BJ (cell line): ENCODE results near the gene SIKE1. TPM values are rescaled to one million over a fixed set of nuclear protein-coding genes. Genes with fewer than 3 reads are reported as not detected.
A peak's percentile ranks its signal among the peaks of the same experiment; 100 is the strongest.
"Not testable (repeated sequence)": the region's sequence is repeated elsewhere in the genome, so short reads cannot be mapped to it uniquely, and the experiment has no call there.

Source experiments
- CTCF ChIA-PET: fragments of 350-600 bp; formaldehyde crosslinking; extraction: SDS; loops from one replicate; lab custom pipeline; 2021; ENCODE audit warnings: antibody characterized with exemption, inconsistent platforms; lab: Yijun Ruan, JAX
- POLR2A ChIA-PET: fragments of 300-600 bp; sonication (Branson Sonifier 250); formaldehyde crosslinking; extraction: SDS; loops from one replicate; lab custom pipeline; 2021; ENCODE audit warnings: antibody characterized with exemption; lab: Charles Lee
- DNase-seq: peaks from one replicate; pipeline ENCODE4 v3.0.0-alpha.2; 2011; ENCODE audit warnings: low read depth
- H3K27me3 ChIP-seq: 2 replicates; pipeline ENCODE4 v1.6.0; 2011; ENCODE audit warnings: low read length; ENCODE audit not compliant: control insufficient read depth, insufficient read depth
- H3K36me3 ChIP-seq: 2 replicates; pipeline ENCODE4 v1.5.1; 2011; ENCODE audit warnings: low read length; ENCODE audit not compliant: control insufficient read depth, insufficient read depth
- H3K4me3 ChIP-seq: 2 replicates; pipeline ENCODE4 v1.5.1; 2011; ENCODE audit warnings: low read depth, mild to moderate bottlenecking, control low read depth, low read length
- CTCF ChIP-seq: IDR thresholded peaks from 2 replicates; pipeline ENCODE4 v1.5.1; 2011; ENCODE audit warnings: low read depth, mild to moderate bottlenecking, control low read depth, inconsistent platforms, low read length, moderate library complexity; ENCODE audit not compliant: insufficient read depth
- polyA plus RNA-seq: library from polyadenylated mRNA; depleted of rRNA; stranded (reverse); fragments of >200 nt; gene quantifications from 2 replicates; pipeline ENCODE4 v1.2.3, GENCODE V29; 2011

The SIKE1 gene
- polyA plus RNA-seq, 1 experiment, result 26.4 TPM

- POLR2A ChIA-PET, result no interaction called here
- Histone ChIP-seq H3K27me3 (no peaks in the 10 kb centered on the region), H3K4me3 (peak overlapping the region; percentile 75), H3K36me3 (no peaks in the 10 kb centered on the region; the same call in 1 of the 2 replicates)
- CTCF ChIA-PET, result no interaction called here
- TF ChIP-seq CTCF, result no peak
- no peak for DNase-seq
Measured at GRCh38 chr1:114779722-114780121, 763 bp downstream of the SIKE1 start.

GRCh38 chr1:114776726-114777125, 3.8 kb downstream of the SIKE1 start:
- CTCF ChIA-PET, POLR2A ChIA-PET, H3K36me3 ChIP-seq, H3K4me3 ChIP-seq, DNase-seq, H3K27me3 ChIP-seq: not testable (repeated sequence)

- POLR2A ChIA-PET, result no interaction called here
Measured at GRCh38 chr1:114771992-114772391, 8.5 kb downstream of the SIKE1 start.

GRCh38 chr1:114770989-114771388, 9.5 kb downstream of the SIKE1 start:
- Histone ChIP-seq H3K4me3 (no peak overlapping the region), H3K27me3 (no peaks in the 10 kb centered on the region), H3K36me3 (no peaks in the 10 kb centered on the region; the same call in 1 of the 2 replicates)
- no peak for DNase-seq
- ChIA-PET CTCF (no interaction called here), POLR2A (no interaction called here)
- TF ChIP-seq CTCF, result no peak

More at GRCh38 chr1:114771992-114772391, 8.5 kb downstream of the SIKE1 start:
- Histone ChIP-seq H3K27me3 (no peaks in the 10 kb centered on the region), H3K36me3 (no peaks in the 10 kb centered on the region; the same call in 1 of the 2 replicates), H3K4me3 (no peak overlapping the region)
- CTCF ChIA-PET, result no interaction called here
- no peak for TF ChIP-seq CTCF
- no peak for DNase-seq

GRCh38 chr1:114764689-114765088, 15.8 kb downstream of the SIKE1 start:
- DNase-seq, result no peak
- no peak for TF ChIP-seq CTCF
- Histone ChIP-seq H3K27me3 (no peaks in the 10 kb centered on the region), H3K36me3 (no peaks in the 10 kb centered on the region), H3K4me3 (no peak overlapping the region)
- ChIA-PET CTCF (no interaction called here), POLR2A (no interaction called here)

- POLR2A ChIA-PET, result no interaction called here
- H3K36me3 ChIP-seq, result no peaks in the 10 kb centered on the region
- peak overlapping the region; percentile 87 for H3K4me3 ChIP-seq
- DNase-seq, result no peak
- no peaks in the 10 kb centered on the region for H3K27me3 ChIP-seq
- no peak for TF ChIP-seq CTCF
- CTCF ChIA-PET, result interaction anchor here (0.8 kb wide), 1 partner anchor 409 kb away, joined by 3 read pairs; no protein-coding TSS in a partner anchor
Measured at GRCh38 chr1:114758256-114758832, 22.1 kb downstream of the SIKE1 start.
